Activated CD8-positive, alpha-beta memory T cell treated with anti-CD3 and anti-CD28 coated beads for 24 hours (primary cell): Measurements from ENCODE around the gene TRIM10.
"Not testable (repeated sequence)": the region's sequence is repeated elsewhere in the genome, so short reads cannot be mapped to it uniquely, and the experiment has no call there.

Experiments used
- DNase-seq: peaks from one replicate; pipeline ENCODE4 v3.0.0-alpha.2; 2020

TRIM10 gene

DNA sequence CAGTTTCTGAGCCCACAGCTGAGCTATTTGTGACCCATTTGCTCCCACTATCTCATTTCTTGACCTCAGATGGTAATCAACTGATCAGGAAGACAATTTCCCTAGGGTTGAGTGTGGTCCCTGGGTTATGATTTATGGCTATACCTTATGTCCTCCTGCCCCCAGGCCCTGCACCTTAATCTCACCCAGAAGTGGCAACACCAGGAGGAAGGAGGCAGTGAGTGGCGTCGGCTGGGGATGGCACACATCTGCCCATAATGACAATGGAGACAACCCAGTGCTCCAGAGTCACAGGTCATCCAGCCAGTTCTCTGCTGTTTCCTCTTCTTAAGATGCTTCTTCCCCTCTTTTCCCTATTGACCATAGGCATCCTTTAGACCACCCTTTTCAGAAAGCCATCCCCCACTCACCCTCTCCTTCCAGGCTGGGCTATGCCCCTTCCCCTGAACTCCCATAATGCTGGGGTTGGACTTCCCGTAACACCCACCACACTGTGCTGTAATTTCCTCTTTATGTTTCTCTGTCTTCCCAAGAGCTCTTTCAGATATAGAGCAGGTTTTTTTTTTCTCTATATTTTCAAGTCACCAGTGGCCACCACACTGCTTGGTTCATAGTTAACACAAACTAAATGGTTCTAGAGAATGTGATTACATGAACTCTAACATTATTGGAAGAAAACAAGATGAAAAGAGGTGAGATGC is 8.0 kb downstream of the TRIM10 start:
- no peak for DNase-seq

DNA sequence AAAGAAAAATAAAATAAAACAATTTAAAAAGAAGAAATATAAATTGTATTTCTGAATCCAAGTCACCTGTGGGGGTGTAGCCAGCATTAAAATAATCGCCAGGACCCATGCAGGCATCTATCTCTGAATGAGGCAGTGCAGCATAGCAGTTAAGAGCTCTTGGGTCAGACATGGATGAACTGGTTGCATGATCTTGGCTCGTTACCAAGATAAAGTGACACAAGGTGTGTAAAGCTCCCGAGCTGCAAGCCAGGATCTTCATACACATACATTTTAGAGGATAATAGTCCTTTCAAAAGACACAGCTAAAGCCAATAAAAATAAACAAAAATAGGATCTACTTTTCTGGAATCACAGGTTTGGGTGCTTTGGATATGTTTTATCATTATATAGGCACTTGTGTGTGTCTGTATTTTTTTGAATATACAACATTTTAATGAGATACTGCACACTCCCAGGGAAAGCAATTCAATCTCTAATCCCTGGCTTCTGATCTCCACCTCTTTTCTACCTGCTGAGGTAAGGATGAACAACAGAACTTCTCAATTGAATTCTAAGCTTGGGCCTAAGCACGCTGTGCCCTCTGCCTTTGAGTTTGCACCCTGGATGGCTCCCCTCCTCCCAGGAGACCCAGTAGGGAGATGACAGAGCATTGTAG is 8.9 kb downstream of the TRIM10 start:
- DNase-seq, result no peak

DNA sequence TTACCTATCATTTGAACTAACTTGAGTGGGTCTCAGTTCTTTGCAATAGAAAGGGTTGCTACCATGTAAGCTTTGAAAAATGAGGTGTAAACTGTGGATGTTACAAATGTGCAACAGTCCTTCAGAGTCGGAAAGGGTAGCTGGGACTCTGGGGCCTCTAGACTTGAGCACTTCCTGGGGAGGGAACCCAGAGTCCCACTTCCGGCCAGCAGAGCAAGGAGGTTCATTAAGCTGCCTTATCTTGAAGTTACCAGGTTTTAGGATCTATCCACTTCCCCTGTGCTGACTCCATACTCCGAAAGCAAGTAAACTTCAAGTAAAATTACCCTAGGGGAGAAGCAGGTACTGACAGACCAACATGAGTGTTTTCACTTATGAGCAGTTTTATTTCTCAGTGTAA is 9.4 kb downstream of the TRIM10 start:
- no peak for DNase-seq

DNA sequence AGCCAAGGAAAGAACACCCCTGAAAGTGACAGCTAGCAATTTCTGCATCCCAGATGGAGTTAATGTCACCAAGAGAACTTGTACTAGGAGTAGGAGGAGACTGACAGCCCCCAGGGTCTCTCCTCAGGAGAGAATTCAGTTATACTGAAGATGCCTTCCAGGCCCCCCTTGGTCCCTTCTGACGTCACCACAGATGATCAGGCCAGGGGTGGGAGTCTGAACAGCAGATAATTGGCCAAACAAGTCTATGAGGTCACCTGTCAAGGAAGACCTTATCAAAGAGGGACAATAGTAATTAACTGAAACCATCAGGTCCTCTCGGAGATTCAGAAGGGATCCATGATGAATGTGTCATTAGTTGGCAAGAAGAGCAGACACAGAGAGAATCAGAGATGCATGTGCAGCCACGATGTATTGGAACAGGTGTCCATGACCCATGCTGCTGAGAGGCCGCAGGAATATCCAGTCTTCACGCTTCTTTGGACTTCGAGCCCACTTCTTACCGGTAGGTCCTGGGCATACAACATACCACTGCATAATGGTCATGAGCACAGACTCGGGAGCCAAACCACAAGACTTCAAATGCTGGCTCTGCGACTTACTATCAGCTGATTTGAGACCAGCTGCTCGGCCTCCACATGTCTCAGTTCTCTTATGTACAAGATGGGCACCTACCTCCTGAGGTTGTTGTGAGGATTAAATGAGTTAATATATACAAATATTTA is 10.2 kb downstream of the TRIM10 start:
- DNase-seq, result no peak

DNA sequence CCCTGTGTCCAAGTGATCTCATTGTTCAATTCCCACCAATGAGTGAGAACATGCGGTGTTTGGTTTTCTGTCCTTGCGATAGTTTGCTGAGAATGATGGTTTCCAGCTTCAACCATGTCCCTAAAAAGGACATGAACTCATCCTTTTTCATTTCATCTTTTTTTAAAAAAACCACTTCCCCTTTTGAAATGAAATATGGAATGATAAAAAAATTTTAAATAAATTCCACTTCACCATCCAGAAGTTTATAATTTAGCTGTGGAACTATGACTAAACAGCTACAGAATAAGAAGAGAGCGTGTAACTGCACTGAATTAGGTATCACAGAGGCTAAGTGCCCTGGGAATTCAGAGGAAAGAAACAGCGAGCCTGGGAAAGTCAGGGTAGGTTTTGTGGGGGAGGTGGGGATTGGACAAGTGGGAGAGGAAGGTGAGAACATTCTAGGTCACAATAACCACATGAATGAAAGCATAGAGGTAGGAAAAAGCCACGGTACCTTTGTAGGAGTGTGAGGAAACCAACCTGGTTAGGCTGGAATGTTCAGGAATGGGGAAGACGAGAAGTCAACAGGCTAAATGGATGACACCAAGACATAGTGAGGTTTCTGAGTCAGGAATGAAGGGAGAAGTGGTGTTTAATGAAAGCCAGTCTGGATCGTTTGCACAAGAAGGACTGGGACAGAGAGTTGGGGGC is 11.0 kb downstream of the TRIM10 start:
- DNase-seq, result no peak

DNA sequence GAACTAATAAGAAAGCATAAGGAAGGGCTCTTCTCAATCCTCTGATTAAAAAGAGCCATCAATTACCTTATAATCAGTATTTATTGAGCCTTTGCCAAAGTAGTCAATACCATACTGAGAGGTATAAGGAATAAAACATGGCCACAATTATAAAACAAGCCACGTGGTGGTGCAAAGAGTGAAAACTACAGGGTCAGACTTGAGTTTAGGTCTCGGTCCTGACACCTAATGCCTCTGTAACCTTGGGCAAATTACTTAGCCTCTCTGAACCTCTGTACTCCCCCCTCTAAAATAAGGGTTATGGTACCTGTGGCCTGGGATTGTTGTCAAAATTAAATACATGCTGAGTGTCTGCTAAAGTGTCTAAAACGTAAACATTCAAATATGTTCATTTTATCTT is 11.8 kb downstream of the TRIM10 start:
- DNase-seq, result no peak

DNA sequence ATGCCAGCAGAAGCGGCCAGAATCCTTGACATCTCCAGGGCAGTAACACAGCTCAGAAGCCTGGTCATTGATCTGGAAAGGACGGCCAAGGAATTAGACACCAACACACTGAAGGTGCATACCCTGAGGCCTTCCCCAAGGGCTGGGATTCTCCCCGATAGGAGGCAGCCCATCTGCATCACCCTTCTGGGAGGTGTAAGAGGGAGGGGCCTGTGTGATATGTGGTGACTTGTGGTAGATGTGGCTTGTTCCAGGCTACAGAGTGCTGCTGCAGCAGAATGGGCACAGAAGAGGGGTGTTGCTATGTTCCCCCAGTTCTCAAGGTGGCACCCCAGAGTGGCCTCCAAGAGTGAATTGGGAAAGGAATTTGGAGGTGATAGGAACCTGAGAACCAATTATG is 13.9 kb downstream of the TRIM10 start:
- no peak for DNase-seq

DNA sequence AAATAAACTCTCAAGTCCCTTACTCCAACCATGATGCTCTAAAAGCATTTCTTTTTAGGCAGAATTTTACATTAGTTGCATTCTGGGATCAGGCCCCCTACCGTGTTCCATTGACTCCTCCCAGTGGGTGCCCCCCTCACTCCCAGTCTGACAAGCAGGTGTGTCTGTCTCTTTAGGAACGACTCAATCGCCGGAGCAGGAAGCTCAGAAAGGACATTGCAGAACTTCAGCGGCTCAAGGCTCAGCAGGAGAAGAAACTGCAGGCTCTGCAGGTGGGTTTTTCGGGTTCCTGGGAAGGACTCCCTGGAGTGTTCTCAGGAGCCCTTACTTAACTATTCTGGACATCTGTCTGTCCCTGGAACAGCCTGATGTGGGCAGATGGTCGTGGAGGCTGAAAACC is 15.2 kb downstream of the TRIM10 start:
- DNase-seq, result no peak

DNA sequence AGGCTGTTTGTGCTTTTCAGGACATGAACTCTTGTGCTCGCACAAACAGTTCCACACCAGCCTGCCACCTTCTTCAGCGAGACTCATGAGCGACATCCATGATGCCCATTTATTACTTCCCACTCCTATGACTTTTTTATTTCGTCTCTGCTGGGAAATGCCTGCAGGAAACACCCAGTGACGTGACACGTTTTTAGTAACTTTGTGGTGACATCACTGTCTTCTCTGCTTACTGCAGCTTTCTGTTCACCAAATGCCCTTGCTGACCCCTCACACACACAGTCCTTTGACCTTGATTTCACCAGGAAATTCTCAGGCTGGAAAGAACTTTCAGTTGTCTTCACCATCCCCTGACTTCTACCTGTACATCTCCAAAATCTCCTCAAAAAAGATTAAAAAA is 16.2 kb downstream of the TRIM10 start:
- DNase-seq, result no peak

DNA sequence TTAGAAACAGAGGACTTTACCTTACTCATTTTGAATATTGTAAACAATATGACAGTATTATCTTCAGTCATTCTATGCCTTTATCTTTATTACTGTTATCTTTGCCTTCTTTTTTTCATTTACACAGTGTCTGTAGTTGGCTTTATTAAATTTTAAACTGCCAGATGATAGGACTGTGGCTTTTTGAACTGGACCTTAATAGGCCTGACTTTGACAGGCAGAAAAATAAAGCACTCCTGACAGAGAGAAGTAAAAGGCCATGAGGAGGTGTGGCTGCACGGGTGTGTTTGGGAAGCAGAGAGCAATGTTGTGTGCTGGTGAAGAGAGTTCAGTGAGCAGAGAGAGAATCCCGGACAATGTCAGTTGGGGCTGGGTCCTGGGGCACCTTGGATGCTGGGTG is 17.2 kb downstream of the TRIM10 start:
- DNase-seq, result no peak

DNA sequence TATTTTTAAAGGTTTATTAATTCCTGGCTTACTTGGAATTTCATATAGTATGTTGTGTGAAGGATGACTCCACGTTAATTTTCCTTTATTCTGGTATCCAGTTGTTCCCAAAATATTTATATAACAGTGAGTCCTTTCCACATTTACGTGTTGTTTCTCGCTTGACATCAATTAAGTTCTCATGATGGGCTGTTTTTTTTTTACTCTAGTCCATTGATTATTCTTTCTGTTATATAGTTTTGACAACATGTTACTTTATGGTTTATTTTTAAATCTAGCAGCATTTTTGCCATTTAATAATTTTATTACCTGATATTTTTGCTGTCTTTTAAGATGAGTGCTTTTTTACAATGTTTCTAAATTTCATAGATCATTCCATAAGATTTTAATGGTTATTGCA is 18.3 kb downstream of the TRIM10 start:
- DNase-seq, result no peak

DNA sequence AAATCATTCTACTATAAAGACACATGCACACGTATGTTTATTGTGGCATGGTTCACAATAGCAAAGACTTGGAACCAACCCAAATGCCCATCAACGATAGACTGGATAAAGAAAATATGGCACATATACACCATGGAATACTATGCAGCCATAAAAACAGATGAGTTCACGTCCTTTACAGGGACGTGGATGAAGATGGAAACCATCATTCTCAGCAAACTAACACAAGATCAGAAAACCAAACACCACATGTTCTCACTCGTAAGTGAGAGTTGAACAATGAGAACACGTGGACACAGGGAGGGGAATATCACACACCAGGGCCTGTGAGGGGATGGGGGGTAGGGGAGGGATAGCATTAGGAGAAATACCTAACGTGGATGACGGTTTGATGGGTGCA is 20.8 kb downstream of the TRIM10 start:
- DNase-seq, result not testable (repeated sequence)

DNA sequence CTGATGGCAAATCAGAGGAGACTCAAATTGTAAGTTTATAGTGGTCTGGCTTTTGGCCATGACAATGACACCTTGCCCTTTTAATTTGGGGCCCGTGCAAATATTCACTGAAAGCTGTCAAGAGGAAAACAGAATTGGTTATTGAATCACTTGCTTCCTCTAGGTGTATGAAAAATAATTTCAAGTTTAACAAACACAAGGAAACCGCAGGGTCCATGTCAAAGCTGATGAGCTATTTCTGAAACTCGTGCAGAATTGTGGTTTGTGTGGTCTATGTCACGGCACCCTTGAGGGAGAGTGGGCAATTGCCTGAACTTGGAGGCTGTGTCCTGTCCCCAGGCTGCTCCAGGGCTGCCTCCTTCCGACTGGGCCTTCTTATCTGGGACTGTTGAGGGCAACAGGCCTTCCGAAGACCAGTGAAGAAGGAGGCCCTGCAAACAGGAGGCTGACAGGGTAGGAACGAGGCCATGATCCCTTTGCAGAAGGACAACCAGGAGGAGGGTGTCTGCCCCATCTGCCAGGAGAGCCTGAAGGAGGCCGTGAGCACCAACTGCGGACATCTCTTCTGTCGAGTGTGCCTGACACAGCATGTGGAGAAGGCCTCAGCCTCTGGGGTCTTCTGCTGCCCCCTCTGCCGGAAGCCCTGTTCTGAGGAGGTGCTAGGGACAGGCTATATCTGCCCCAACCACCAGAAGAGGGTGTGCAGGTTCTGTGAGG is 24.3 kb downstream of the TRIM10 start:
- DNase-seq, result no peak

DNA sequence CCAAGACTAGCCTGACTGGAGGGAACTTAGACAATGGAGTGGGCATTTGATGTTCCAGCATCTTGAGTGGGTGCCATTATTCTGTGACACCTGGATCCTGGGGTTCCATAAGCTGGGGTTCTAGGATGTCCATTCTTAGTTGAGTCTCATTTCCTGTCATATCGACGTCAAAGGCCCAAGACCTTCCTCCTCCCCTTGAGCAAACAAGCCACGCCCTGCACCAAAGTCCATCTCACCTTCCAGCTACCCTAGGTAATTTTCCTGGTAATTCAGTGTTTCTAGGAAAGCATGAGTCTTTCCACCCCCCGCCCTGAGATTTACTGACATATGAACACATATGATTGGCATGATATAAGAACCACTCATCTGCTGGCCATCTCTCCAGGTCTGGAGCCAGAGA is 25.3 kb downstream of the TRIM10 start, which contains the start of gene TRIM40:
TSS of gene TRIM40 (plus strand) at position 384 of the 400 bp plus-strand sequence. CDS start 897 bp downstream, outside the sequence.
- no peak for DNase-seq

DNA sequence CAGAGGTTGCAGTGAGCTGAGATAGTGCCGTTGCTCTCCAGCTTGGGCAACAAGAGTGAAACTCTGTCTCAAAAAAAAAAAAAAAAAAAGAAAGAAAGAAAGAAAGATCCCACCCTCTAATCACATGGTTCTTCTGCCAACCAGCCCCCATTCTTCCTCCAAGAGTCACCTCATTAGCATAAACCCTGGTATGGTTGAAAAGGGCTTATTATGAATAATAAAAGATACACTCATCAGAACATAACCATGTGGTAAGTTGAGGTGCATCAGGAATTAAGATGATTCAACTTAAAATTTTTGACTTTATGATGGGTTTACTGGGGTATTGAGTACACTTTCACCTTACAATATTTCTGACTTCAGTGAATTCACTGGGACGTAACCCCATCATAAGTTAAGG is 25.9 kb downstream of the TRIM10 start:
- no peak for DNase-seq

DNA sequence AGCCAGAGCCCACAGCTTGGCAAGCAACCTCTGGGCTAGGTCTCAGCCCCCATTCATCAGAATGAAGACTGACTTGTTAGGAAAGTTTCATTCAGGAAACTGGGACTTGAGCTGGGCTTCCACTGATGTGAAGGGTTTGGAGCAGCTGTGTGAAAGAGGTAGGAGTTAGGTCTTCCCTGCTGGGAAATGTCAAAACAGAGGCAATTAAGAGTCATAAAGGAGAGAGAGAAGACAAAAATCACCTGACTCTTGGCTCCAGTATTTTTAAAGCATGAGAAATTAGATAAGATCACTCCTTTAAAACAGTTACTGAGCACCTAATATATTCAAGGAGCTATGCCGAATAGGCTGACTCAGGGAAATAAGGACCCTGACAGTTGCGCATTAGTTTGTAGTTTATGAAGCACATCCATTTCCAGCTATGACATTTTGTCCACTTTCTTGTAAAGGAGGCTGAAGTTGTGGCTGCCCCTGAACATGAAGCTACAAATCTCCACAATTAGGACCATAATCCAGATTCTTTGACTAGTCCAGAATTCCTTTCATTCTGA is 29.0 kb downstream of the TRIM10 start:
- DNase-seq, result no peak

DNA sequence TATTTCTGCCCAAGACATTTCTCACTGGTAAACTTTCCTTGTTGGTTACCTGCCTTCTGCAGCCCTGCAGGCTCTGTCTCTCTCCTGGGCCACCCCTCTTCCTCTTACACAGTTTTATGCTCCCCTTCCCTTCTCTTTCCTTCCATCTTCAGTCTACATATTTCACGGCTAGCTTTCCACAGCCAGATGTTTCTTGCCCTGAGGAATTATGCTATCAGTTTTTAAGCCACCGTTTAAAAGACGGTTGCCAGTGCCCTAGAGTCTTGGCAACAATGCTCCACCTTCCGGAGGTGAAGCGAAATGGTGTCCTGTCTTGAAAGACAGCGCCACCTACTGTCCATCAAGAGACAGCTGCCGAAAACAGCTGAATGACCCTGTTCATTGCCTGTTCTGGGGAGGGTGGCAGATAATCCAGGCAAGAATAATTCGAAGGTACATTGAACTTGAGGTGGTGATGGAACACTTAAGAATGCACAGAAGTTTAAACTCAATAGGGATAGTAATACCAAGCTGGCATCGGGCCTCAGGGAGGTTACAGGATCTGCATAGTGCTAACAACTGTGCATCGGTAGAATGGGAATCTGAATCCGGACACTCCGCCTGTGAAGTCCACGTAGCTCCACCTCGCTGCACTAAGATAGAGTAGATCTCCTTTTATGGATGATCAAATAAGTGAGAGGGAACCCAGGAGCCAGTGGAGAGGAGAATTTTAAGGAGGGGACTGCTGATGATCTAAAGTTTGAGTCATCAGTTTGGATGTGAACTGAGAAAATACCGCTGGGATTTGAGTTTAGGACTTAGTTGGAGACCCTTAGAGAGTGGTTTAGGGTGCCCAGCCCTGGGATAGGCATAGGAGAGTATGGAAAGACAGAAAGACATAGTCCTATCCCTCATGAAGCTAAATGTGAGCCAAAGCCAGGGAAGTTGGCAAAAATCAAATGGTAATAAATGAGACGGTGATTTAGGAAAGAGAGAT is 29.8 kb downstream of the TRIM10 start:
- DNase-seq, result peak; percentile 72

DNA sequence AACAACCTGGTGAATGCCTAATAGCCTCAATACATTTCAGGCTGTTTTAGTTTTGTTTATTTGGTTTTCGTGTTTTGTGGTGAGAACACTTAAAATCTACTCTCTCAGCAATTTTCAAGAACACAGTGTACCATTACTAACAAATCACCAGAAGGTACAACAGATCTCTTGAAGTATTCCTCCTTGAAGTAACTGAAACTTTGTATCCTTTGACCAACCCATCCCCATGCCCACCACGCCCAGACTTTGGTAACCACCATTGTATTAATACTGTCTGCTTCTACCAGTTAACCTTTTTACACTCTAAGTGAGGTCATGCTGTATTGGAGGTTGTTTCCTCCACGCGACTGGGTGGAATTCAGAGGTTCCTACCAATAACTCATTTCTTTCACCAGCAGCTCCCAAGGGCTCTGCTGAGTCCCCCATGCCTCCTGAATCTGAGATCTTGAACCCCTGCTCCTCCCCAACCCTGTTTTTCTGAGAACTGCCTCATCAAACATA is 30.8 kb downstream of the TRIM10 start:
- no peak for DNase-seq

DNA sequence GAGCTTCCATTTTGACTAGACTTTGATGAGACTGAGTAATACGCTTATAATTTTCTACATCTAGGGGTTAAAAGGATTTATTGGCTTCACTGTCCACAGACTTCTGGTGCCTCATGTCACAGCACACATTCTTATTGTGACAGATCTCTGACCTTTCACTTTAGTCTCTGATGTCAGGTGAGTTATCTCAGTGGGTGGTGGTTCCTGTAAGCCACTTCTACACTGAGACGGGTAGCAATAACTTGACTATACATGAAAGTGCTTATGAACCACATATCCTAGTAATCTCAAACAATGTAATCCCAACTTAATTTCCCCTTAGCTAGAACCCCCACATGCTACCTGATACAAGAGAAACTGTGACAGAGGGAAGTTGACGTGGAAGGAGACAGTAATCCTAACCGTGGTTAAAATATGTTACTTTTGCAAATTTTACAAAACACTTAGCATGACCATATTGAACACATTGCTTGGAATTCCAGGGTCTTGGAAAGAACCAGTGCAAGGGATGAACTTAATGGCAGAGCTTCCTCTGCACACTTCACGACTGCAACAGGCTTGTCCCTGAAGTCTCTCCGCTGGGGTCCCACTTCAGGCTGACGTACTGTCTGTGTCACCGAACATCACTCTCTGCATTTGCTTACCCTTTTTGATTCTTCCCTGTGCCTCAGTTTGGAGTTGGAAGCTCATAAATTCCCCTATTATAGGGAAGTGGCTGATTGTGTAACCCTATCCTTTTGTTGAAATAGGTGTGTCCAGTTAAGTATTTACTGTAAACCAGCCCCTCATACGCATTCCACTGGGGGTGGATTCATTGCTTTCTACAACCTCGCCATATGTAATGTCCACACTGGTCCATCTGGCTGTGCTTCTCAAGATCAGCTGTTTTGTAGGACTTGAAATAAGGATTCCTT is 31.5 kb downstream of the TRIM10 start:
- no peak for DNase-seq
